GM23248 (cell line): ENCODE measurements around the gene GCK. TPM values are rescaled to one million over a fixed set of nuclear protein-coding genes. Genes with fewer than 3 reads are reported as not detected.

ENCODE experiments used
- DNase-seq: peaks from one replicate; pipeline ENCODE4 v3.0.0-alpha.2; 2015
- H2AFZ ChIP-seq: fragments of 200-600 bp; sonication (generic); 2 replicates; pipeline ENCODE4 v1.6.1; 2016; ENCODE audit warnings: antibody characterized with exemption
- H3F3A ChIP-seq: fragments of 200-600 bp; sonication (generic); 2 replicates; pipeline ENCODE4 v1.6.1; 2016; ENCODE audit warnings: mild to moderate bottlenecking, antibody characterized with exemption, mixed run types; ENCODE audit not compliant: insufficient read depth
- H3K27ac ChIP-seq: fragments of 200-600 bp; sonication (generic); 2 replicates; pipeline ENCODE4 v1.5.1; 2016; ENCODE audit warnings: mild to moderate bottlenecking
- H3K27me3 ChIP-seq: fragments of 200-600 bp; sonication (generic); replicated peaks from 2 replicates; pipeline ENCODE4 v1.6.1; 2016; ENCODE audit warnings: mild to moderate bottlenecking; ENCODE audit not compliant: insufficient read depth
- H3K36me3 ChIP-seq: fragments of 200-600 bp; sonication (generic); 2 replicates; pipeline ENCODE4 v1.6.1; 2016; ENCODE audit warnings: low read depth, mild to moderate bottlenecking
- H3K4me1 ChIP-seq: fragments of 200-600 bp; sonication (generic); 2 replicates; pipeline ENCODE4 v1.6.1; 2016; ENCODE audit warnings: mild to moderate bottlenecking; ENCODE audit not compliant: insufficient read depth
- H3K4me2 ChIP-seq: fragments of 200-600 bp; sonication (generic); one replicate; pipeline ENCODE4 v1.6.1; 2016; ENCODE audit warnings: mild to moderate bottlenecking; ENCODE audit not compliant: unreplicated experiment
- H3K4me3 ChIP-seq: fragments of 200-600 bp; sonication (generic); 2 replicates; pipeline ENCODE4 v1.5.1; 2016; ENCODE audit warnings: mild to moderate bottlenecking
- H3K79me2 ChIP-seq: fragments of 200-600 bp; sonication (generic); 2 replicates; pipeline ENCODE4 v1.6.1; 2016; ENCODE audit warnings: mild to moderate bottlenecking; ENCODE audit not compliant: insufficient read depth
- H3K9ac ChIP-seq: fragments of 200-600 bp; sonication (generic); 2 replicates; pipeline ENCODE4 v1.6.1; 2016; ENCODE audit warnings: mild to moderate bottlenecking
- H3K9me2 ChIP-seq: fragments of 200-600 bp; sonication (generic); 2 replicates; pipeline ENCODE4 v1.6.1; 2016; ENCODE audit warnings: mixed run types, mild to moderate bottlenecking, moderate library complexity; ENCODE audit not compliant: insufficient read depth
- H3K9me3 ChIP-seq: fragments of 200-600 bp; sonication (generic); one replicate; pipeline ENCODE4 v1.6.1; 2017; ENCODE audit warnings: low read depth
- H4K20me1 ChIP-seq: fragments of 200-600 bp; sonication (generic); 2 replicates; pipeline ENCODE4 v1.6.0; 2016; ENCODE audit not compliant: insufficient read depth
- EZH2 ChIP-seq: fragments of 200-600 bp; sonication (generic); IDR thresholded peaks from 2 replicates; pipeline ENCODE4 v1.6.1; 2018; ENCODE audit warnings: antibody characterized with exemption, mild to moderate bottlenecking; ENCODE audit not compliant: insufficient read depth, poor library complexity, severe bottlenecking
- EZH2phosphoT487 ChIP-seq: fragments of 200-600 bp; sonication (generic); IDR thresholded peaks from 2 replicates; pipeline ENCODE4 v1.6.1; 2018; ENCODE audit warnings: antibody characterized with exemption, moderate library complexity, mild to moderate bottlenecking, low read depth; ENCODE audit not compliant: insufficient read depth
- WGBS, 2 experiments: methylation state at CpG; one replicate each; pipeline ENCODE4 v1.1.6; 2015 to 2017; ENCODE audit warnings: low lambda C conversion rate in 2 of 2, low coverage in 1 of 2; ENCODE audit errors: missing lambda C conversion rate in 2 of 2; 5-methylcytosine and 5-hydroxymethylcytosine counted together
- in situ Hi-C: fragments of 300-500 bp; cut with MboI; formaldehyde crosslinking; loops from 2 replicates; pipeline ENCODE4 v1.15.0; 2020
- polyA plus RNA-seq: library from polyadenylated mRNA; unstranded; fragments of >200 nt; fragmentation: Nextera tagmentation; extraction: Ambion mirVana; gene quantifications from 2 replicates; pipeline ENCODE4 v1.2.1, GENCODE V29; 2016
- total RNA-seq: library from RNA; depleted of rRNA; stranded (reverse); fragments of >200 nt; shearing (Covaris generic); gene quantifications from 2 replicates; pipeline ENCODE4 v1.2.3, GENCODE V29; 2014

The GCK gene
- total and polyA plus RNA-seq, 2 experiments from 2014 or later = 0.11 to 0.23 TPM

DNA sequence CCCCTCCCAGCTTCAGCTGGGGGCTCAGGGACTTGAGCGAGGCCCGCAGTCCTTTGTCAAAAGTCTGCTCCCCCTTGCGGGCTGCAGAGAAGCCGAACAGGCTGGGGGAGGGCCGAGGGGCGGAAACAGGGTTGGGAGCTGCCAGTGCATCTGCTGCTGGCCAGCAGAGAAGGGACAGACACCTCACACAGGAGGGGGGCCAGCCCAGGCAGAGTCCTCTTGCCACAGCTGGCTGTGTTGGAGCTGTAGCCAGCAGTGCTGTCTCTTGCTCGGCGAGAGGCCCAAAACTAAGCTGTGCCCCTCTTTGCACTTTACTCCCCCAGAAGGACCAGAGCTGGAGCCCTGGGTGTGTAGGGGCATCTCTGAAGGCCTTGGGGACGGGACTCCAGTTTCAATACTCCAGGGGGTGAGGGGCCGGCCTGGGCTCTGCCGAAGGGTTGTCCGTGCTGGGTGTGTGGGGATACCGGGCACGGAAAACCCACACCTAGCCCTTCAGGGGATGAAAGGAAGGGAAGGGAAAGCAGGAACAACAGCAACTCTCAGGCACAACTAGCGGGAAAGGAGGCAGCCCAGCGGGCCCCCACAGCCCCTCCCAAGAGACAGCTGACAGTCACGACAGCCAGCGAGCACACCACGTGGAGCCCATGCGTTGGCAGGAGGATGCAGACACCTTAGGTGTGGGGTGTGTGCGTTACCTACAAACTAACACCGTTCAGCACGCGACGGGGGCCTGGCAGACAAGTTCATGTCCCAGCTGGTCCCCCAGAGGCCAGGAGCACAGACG lies 29.4 kb upstream of the GCK start:
- WGBS, 2 experiments = 70% methylated on average over 25 to 26 of the region's 26 CpGs
- H3K79me2 ChIP-seq = no peaks in the 10 kb centered on the region
- no peak overlapping the region for H2AFZ ChIP-seq
- no peaks in the 10 kb centered on the region for H3K36me3 ChIP-seq
- H3K4me3 ChIP-seq = no peak overlapping the region
- H3K9me3 ChIP-seq = no peaks in the 10 kb centered on the region
- DNase-seq = no peak
- 0 out of 2 replicates have a peak, but pooled peaks cover 8% of the 10 kb centered on the region for H3K27me3 ChIP-seq
- no peaks in the 10 kb centered on the region for H3K9me2 ChIP-seq
- H3F3A ChIP-seq = no peaks in the 10 kb centered on the region; the same call in 1 of the 2 replicates
- H3K4me2 ChIP-seq = no peak overlapping the region
- in situ Hi-C loops = no loop called here
- no peak overlapping the region for H3K27ac ChIP-seq
- no peaks in the 10 kb centered on the region for H4K20me1 ChIP-seq
- no peak for TF ChIP-seq EZH2phosphoT487
- no peak for TF ChIP-seq EZH2
- no peaks in the 10 kb centered on the region for H3K4me1 ChIP-seq
- no peak overlapping the region for H3K9ac ChIP-seq

DNA sequence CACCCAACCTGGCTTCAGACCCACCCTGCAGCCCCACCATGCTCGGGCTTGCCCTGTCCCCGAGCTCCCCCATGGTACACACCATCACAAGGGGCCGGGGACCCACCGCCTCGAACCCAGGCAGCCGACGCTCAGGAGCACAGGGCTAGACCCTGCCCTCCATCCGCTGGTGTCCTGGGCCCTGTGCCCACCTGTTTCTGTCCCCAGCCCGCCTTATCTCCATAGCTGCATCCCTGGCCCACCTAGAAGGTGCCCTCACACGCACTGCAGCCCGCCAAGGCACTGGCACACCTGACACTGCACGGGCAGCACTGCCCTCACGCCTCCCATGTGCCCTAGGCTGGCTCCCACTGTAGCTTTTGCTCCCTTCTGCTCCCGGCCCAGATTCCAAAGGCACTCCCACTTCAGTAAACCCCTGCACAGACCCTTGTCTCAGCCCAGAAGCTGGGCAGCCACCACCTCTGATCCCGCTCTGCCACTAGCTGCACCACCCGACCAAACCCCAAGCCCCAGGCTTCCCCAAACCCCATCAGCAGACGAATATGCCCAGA lies 28.7 kb upstream of the GCK start:
- Histone ChIP-seq H3K4me2 (no peak overlapping the region), H3K4me3 (no peak overlapping the region), H2AFZ (no peak overlapping the region), H3K27ac (no peak overlapping the region), H3K9me2 (no peaks in the 10 kb centered on the region), H3K4me1 (no peaks in the 10 kb centered on the region), H3K79me2 (no peaks in the 10 kb centered on the region), H4K20me1 (no peaks in the 10 kb centered on the region), H3F3A (no peaks in the 10 kb centered on the region; the same call in 1 of the 2 replicates), H3K9ac (no peak overlapping the region), H3K27me3 (0 out of 2 replicates have a peak, but pooled peaks cover 8% of the 10 kb centered on the region), H3K36me3 (no peaks in the 10 kb centered on the region), H3K9me3 (no peaks in the 10 kb centered on the region)
- no peak for TF ChIP-seq EZH2phosphoT487
- TF ChIP-seq EZH2 = no peak
- 74 to 76% methylated on average over 16 of the region's 17 CpGs for WGBS, 2 experiments
- DNase-seq = no peak
- in situ Hi-C loops = no loop called here

DNA sequence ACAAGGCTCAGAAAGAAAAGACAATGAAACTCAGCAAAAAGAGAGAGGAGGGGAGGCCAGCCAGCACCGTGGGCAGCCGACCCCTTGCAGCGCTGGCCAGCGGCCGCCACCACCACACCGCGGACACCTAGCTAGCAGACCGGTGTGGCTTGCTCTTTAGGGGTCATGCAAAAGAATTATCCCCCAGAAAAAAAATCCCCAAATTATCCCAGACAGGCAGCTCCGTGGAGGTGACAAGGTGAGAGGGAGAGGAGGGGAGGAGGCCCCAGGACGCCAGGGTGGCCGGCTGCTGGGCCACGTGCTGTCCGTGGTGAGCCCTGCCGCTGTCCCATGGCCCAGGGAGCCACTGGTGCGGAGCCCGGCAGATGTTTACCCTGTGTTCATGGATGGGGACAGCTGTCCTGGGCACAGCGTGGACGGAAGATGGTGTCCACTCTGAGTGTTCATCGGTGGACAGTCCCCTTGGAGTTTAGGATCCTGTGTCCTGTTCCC lies 28.0 kb upstream of the GCK start:
- in situ Hi-C loops = no loop called here
- H3K27ac ChIP-seq = no peak overlapping the region
- WGBS, 2 experiments = 80 to 85% methylated on average over 19 of the region's 19 CpGs

DNA sequence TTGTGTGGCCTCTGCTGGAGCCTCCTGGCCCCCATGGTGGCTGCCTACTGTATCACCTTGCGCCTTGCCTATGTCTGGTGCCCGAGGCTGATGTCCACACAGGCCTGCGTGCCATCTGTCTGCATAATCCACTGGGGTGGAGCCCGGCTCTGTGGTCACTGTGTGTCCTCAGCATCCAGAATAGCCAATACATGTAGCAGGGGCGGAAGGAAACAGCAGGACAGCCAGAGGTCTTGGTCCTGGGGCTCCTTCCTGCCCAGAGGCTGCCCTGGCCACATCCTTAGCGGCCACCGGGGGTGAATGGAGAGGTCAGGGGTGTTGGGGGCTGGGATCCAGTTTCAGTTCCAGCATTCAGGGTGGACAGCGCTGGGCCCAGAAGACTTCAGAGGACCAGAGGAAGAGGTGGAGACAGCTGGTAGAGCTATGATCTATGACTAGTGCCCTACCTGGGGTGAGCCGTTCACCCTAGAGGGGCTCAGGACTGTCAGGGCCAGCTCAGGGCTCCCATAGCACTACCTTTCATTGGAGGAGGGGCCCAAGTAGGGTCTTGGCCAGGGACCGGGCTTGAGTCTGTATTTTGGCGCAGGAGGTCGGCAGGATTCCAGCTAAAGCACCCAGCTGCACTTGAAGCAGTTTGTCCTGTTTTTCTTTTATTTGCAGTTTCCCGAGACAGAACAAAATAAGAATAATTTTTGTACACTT lies 27.4 kb upstream of the GCK start:
- Histone ChIP-seq H3F3A (peaks cover 2% of the 10 kb centered on the region), H3K4me2 (no peak overlapping the region), H3K9me3 (no peaks in the 10 kb centered on the region), H3K4me1 (no peaks in the 10 kb centered on the region), H3K9me2 (no peaks in the 10 kb centered on the region), H3K9ac (no peak overlapping the region), H3K36me3 (0 out of 2 replicates have a peak, but pooled peaks cover 6% of the 10 kb centered on the region), H3K27ac (no peak overlapping the region), H3K4me3 (no peak overlapping the region), H2AFZ (no peak overlapping the region), H3K27me3 (no peaks in the 10 kb centered on the region), H4K20me1 (no peaks in the 10 kb centered on the region), H3K79me2 (no peaks in the 10 kb centered on the region)
- in situ Hi-C loops = no loop called here
- 71 to 72% methylated on average over 13 of the region's 13 CpGs for WGBS, 2 experiments
- no peak for DNase-seq
- TF ChIP-seq EZH2 (no peak), EZH2phosphoT487 (no peak)

More for the DNA sequence above, 28.0 kb upstream of the GCK start:
- TF ChIP-seq EZH2phosphoT487 = no peak
- no peak for TF ChIP-seq EZH2
- Histone ChIP-seq H3K4me2 (no peak overlapping the region), H4K20me1 (no peaks in the 10 kb centered on the region), H3F3A (no peaks in the 10 kb centered on the region; the same call in 1 of the 2 replicates), H3K36me3 (no peaks in the 10 kb centered on the region), H3K79me2 (no peaks in the 10 kb centered on the region), H2AFZ (no peak overlapping the region), H3K27me3 (0 out of 2 replicates have a peak, but pooled peaks cover 5% of the 10 kb centered on the region), H3K9ac (no peak overlapping the region), H3K4me1 (no peaks in the 10 kb centered on the region), H3K4me3 (no peak overlapping the region), H3K9me3 (no peaks in the 10 kb centered on the region), H3K9me2 (no peaks in the 10 kb centered on the region)
- no peak for DNase-seq
